ENCODE results near the gene ZNRD2. TPM values are rescaled to one million over a fixed set of nuclear protein-coding genes. Genes with fewer than 3 reads are reported as not detected.

The ZNRD2 gene
- total and polyA plus RNA-seq, 2 of the 8 experiments (the other 6 are each of a cell fraction or from before 2014, with no cell fraction given), result 53.4 to 125 TPM

GRCh38 chr11:65562020-65562419, 8.3 kb upstream of the ZNRD2 start:
- H3K23ac ChIP-seq (ENCODE audit: insufficient read length), result no peak overlapping the region
- no peak overlapping the region for H2AK5ac ChIP-seq (ENCODE audit: low read depth, low read length)
- no peaks in the 10 kb centered on the region for H3K9me3 ChIP-seq (ENCODE audit: insufficient read depth in 2 of 2, low read depth in 1 of 2, low read length in 1 of 2)
- no peaks in the 10 kb centered on the region for H4K20me1 ChIP-seq (replicated peaks in 1 of 2; ENCODE audit: control insufficient read depth in 1 of 2, insufficient read depth in 2 of 2, low read length in 2 of 2)
- H3K9ac ChIP-seq (replicated peaks in 1 of 4; ENCODE audit: extremely low read depth in 1 of 4, low read depth in 3 of 4, low read length in 3 of 4), result no peak overlapping the region
- H3K4ac ChIP-seq (replicated peaks; ENCODE audit: insufficient read length, low read depth, low read length), result no peak overlapping the region
- H4K8ac ChIP-seq (ENCODE audit: extremely low read depth, insufficient read depth, low read length), result no peak overlapping the region
- H3K14ac ChIP-seq (ENCODE audit: insufficient read length), result no peak overlapping the region
- H4K5ac ChIP-seq (ENCODE audit: insufficient read length, low read depth, low read length), result no peak overlapping the region
- no peak overlapping the region for H3K18ac ChIP-seq (ENCODE audit: extremely low read depth, low read length)
- no peak overlapping the region for H4K91ac ChIP-seq (replicated peaks; ENCODE audit: insufficient read length, low read length)
- H2BK20ac ChIP-seq (ENCODE audit: low read length), result no peak overlapping the region
- no peak overlapping the region for H2BK5ac ChIP-seq (ENCODE audit: low read depth, low read length)
- POLR2A ChIA-PET (ENCODE audit: partially characterized antibody), result interaction anchor here (1.0 to 4.2 kb wide), 7 partner anchors 11 to 63 kb away, joined by 3 to 29 read pairs (median 3); partner anchors contain the start of genes FAM89B, MALAT1 and SCYL1
- CTCF ChIA-PET (ENCODE audit: partially characterized antibody), result interaction anchor here (1.0 to 16.3 kb wide), 8 partner anchors 10 to 450 kb away, joined by 3 to 284 read pairs (median 18); partner anchors contain the start of genes FAM89B, TM7SF2 and ZNRD2
- no peak overlapping the region for H3K27ac ChIP-seq (ENCODE audit: low read depth, low read length)
- peaks cover 0 to 29% (median 23%) of the 10 kb centered on the region in 4 experiments; a peak in 6 of 7 replicates for H3K4me1 ChIP-seq (replicated peaks in 1 of 4; ENCODE audit: control insufficient read depth in 3 of 4, insufficient read depth in 4 of 4, low read length in 3 of 4)
- H3K4me3 ChIP-seq (ENCODE audit: extremely low read depth in 1 of 4, insufficient read depth in 2 of 4, low read depth in 3 of 4, low read length in 4 of 4), result no peak overlapping the region
- peaks cover 4% of the 10 kb centered on the region; the same call in 1 of the 2 replicates for H3K23me2 ChIP-seq (ENCODE audit: low read depth, low read length)
- H2AFZ ChIP-seq (ENCODE audit: low read length), result no peak overlapping the region
- H3K36me3 ChIP-seq (ENCODE audit: control insufficient read depth in 2 of 4, insufficient read depth in 4 of 4, low read length in 3 of 4), result no peaks in the 10 kb centered on the region
- FAIRE-seq (no peak), DNase-seq (ENCODE audit: low read depth in 1 of 2, low spot score in 2 of 2) (no peak)
- H2BK120ac ChIP-seq (replicated peaks; ENCODE audit: low read depth, low read length), result no peak overlapping the region
- H2BK12ac ChIP-seq (ENCODE audit: low read depth, low read length), result no peak overlapping the region
- no peaks in the 10 kb centered on the region for H3K79me2 ChIP-seq (ENCODE audit: control insufficient read depth in 1 of 2, insufficient read depth in 2 of 2, low read length in 2 of 2)
- H3K27me3 ChIP-seq (replicated peaks in 1 of 4; ENCODE audit: control insufficient read depth in 3 of 4, extremely low read depth in 1 of 4, insufficient read depth in 3 of 4, low read length in 3 of 4), result peaks cover 0 to 16% (median 13%) of the 10 kb centered on the region in 4 experiments; a peak in 5 of 7 replicates
- H2BK15ac ChIP-seq (ENCODE audit: low read length), result no peak overlapping the region
- H3K56ac ChIP-seq (replicated peaks; ENCODE audit: insufficient read length, low read depth, low read length), result no peak overlapping the region
- H3K79me1 ChIP-seq (ENCODE audit: low read depth, low read length), result no peaks in the 10 kb centered on the region; the same call in 1 of the 2 replicates
- 89% methylated on average over 7 of the region's 7 CpGs; no CpG with 5 or more reads in 1 of the 2 experiments for WGBS, 2 experiments (ENCODE audit: extremely low coverage in 1 of 2, insufficient coverage in 1 of 2, insufficient read length in 1 of 2, insufficient replicate concordance in 2 of 2, low coverage in 1 of 2, low lambda C conversion rate in 2 of 2, missing lambda C conversion rate in 1 of 2)
- H3K4me2 ChIP-seq (ENCODE audit: insufficient read depth in 1 of 2, low read depth in 2 of 2, low read length in 2 of 2), result no peak overlapping the region
- no peak for TF ChIP-seq SAP30 (IDR thresholded peaks at IDR 0.05; ENCODE audit: insufficient read depth, insufficient replicate concordance, low read length)
- TF ChIP-seq TBP (IDR thresholded peaks at IDR 0.05; ENCODE audit: low read depth, low read length), result no peak
- no peak for TF ChIP-seq CHD2 (IDR thresholded peaks at IDR 0.05; ENCODE audit: low read length)
- TF ChIP-seq E2F6 (IDR thresholded peaks at IDR 0.05), result no peak
- TF ChIP-seq TAF7 (optimal IDR thresholded peaks at IDR 0.05; ENCODE audit: borderline replicate concordance, low read depth, low read length), result no peak
